HepG2 (cell line): ENCODE data around the gene CPVL. TPM values are rescaled to one million over a fixed set of nuclear protein-coding genes. Genes with fewer than 3 reads are reported as not detected.

Experiments
- BRCA1 ChIP-seq: sonication (generic); formaldehyde crosslinking; IDR thresholded peaks from 2 replicates; pipeline ENCODE4 v1.4.0; 2020; ENCODE audit warnings: missing genetic modification reagents
- CHCHD3 ChIP-seq: sonication (generic); formaldehyde crosslinking; IDR thresholded peaks from 2 replicates; pipeline ENCODE4 v1.8.0; 2022; ENCODE audit warnings: mild to moderate bottlenecking, missing genetic modification reagents, moderate library complexity
- CREBL2 ChIP-seq: sonication (generic); formaldehyde crosslinking; IDR thresholded peaks from 2 replicates; pipeline ENCODE4 v1.8.1; 2023; ENCODE audit warnings: missing genetic modification reagents, mild to moderate bottlenecking, borderline replicate concordance
- DPF2 ChIP-seq: sonication (generic); formaldehyde crosslinking; IDR thresholded peaks from 2 replicates; pipeline ENCODE4 v1.4.0; 2020; ENCODE audit warnings: mild to moderate bottlenecking, low read depth, missing genetic modification reagents, borderline replicate concordance
- HOXA7 ChIP-seq: sonication (generic); formaldehyde crosslinking; IDR thresholded peaks from 2 replicates; pipeline ENCODE4 v1.8.1; 2022; ENCODE audit warnings: mild to moderate bottlenecking, missing genetic modification reagents, moderate library complexity
- KLF13 ChIP-seq: sonication (generic); formaldehyde crosslinking; IDR thresholded peaks from 2 replicates; pipeline ENCODE4 v1.4.0; 2020; ENCODE audit warnings: mild to moderate bottlenecking, missing genetic modification reagents
- MEIS2 ChIP-seq: sonication (generic); formaldehyde crosslinking; IDR thresholded peaks from 2 replicates; pipeline ENCODE4 v1.9.0; 2021; ENCODE audit warnings: mild to moderate bottlenecking, missing genetic modification reagents
- NR2F2 ChIP-seq: IDR thresholded peaks from 2 replicates; pipeline ENCODE4 v1.6.1; 2012; ENCODE audit warnings: low read depth, inconsistent platforms, borderline replicate concordance
- POLR2A ChIP-seq, 2 experiments: IDR thresholded peaks; 2 replicates each; pipeline ENCODE4 v1.6.1; 2011; ENCODE audit warnings: low read depth in 2 of 2, low read length in 2 of 2, mild to moderate bottlenecking in 1 of 2, moderate library complexity in 1 of 2; ENCODE audit not compliant: insufficient read depth in 1 of 2
- RCOR2 ChIP-seq: IDR thresholded peaks from 2 replicates; pipeline ENCODE4 v1.6.1; 2016; ENCODE audit warnings: missing biosample characterization, missing genetic modification reagents
- SATB2 ChIP-seq: sonication (generic); formaldehyde crosslinking; IDR thresholded peaks from 2 replicates; pipeline ENCODE4 v1.5.0; 2020; ENCODE audit warnings: missing genetic modification reagents
- SIN3A ChIP-seq: IDR thresholded peaks from 2 replicates; pipeline ENCODE4 v1.6.1; 2011; ENCODE audit warnings: low read depth, mild to moderate bottlenecking, control low read depth, low read length, borderline replicate concordance
- TEAD3 ChIP-seq: optimal IDR thresholded peaks from 2 replicates; pipeline ENCODE3; 2016; ENCODE audit warnings: borderline replicate concordance
- ZFP62 ChIP-seq: sonication (generic); formaldehyde crosslinking; IDR thresholded peaks from 2 replicates; pipeline ENCODE4 v1.4.0; 2020; ENCODE audit warnings: missing genetic modification reagents
- ZNF260 ChIP-seq: sonication (generic); formaldehyde crosslinking; IDR thresholded peaks from 2 replicates; pipeline ENCODE4 v1.4.0; 2020; ENCODE audit warnings: missing genetic modification reagents, low read depth, mild to moderate bottlenecking, borderline replicate concordance
- ZNF564 ChIP-seq: sonication (generic); formaldehyde crosslinking; IDR thresholded peaks from 2 replicates; pipeline ENCODE4 v1.8.1; 2023; ENCODE audit warnings: mild to moderate bottlenecking, missing genetic modification reagents
- ZNF605 ChIP-seq: sonication (generic); formaldehyde crosslinking; IDR thresholded peaks from 2 replicates; pipeline ENCODE4 v1.8.0; 2022; ENCODE audit warnings: mild to moderate bottlenecking, missing genetic modification reagents
- ZNF670 ChIP-seq: sonication (generic); formaldehyde crosslinking; IDR thresholded peaks from 2 replicates; pipeline ENCODE4 v1.8.0; 2022; ENCODE audit warnings: mild to moderate bottlenecking, missing genetic modification reagents, borderline replicate concordance
- ZNF710 ChIP-seq: sonication (generic); formaldehyde crosslinking; IDR thresholded peaks from 2 replicates; pipeline ENCODE4 v1.5.0; 2020; ENCODE audit warnings: mild to moderate bottlenecking, missing genetic modification reagents, borderline replicate concordance
- ZNF841 ChIP-seq: sonication (generic); formaldehyde crosslinking; IDR thresholded peaks from 2 replicates; pipeline ENCODE4 v1.8.1; 2023; ENCODE audit warnings: missing genetic modification reagents, borderline replicate concordance
- polyA plus RNA-seq, 8 experiments: library from polyadenylated mRNA; depleted of rRNA in 3 of 8; stranded (reverse) in 7 of 8; unstranded in 1 of 8; fragments of >200 nt; fragmentation: Illumina TruSeq in 4 of 8; extraction: Trizol in 4 of 8; gene quantifications; 2 replicates each; pipeline versions ENCODE4 v1.2.1 to v1.2.3, GENCODE V29; 2011 to 2016; ENCODE audit warnings: low read depth in 4 of 8, missing spikeins in 1 of 8, mixed read lengths in 1 of 8; ENCODE audit not compliant: insufficient read depth in 1 of 8
- total RNA-seq, 5 experiments: library from RNA; depleted of rRNA; stranded (reverse); fragments of >200 nt; fragmentation: Illumina TruSeq; extraction: Trizol; gene quantifications; 2 replicates each; pipeline ENCODE4 v1.2.3, GENCODE V29; 2016; ENCODE audit warnings: low read depth in 1 of 5
- TF ChIP-seq, protein P1 (sequence below): sonication (generic); formaldehyde crosslinking; conservative IDR thresholded peaks from 2 replicates; pipeline ENCODE4 v1.4.0; 2020; ENCODE audit warnings: missing genetic modification reagents
- TF ChIP-seq, protein P2 (sequence below): sonication (generic); formaldehyde crosslinking; IDR thresholded peaks from 2 replicates; pipeline ENCODE4 v1.5.1; 2020; ENCODE audit warnings: missing genetic modification reagents, mild to moderate bottlenecking, borderline replicate concordance
- TF ChIP-seq, protein P3 (sequence below): sonication (generic); formaldehyde crosslinking; IDR thresholded peaks from 2 replicates; pipeline ENCODE4 v1.4.0; 2020; ENCODE audit warnings: low read depth, mild to moderate bottlenecking, missing genetic modification reagents

Gene CPVL
- total and polyA plus RNA-seq, 2 of the 13 experiments (the other 11 are each of a cell fraction or from before 2014, with no cell fraction given): 59.2 to 294 TPM

- TF ChIP-seq POLR2A (IDR thresholded peaks at IDR 0.05; ENCODE audit: insufficient read depth in 1 of 2, low read depth in 2 of 2, low read length in 2 of 2) (no peak), SIN3A (peak; percentile 76; the same call in 1 of the 2 replicates), KLF13 (no peak), ZNF605 (CRISPR knock-in tag) (peak; percentile 20; the same call in 1 of the 2 replicates), MEIS2 (CRISPR knock-in tag) (peak; percentile 88), HOXA7 (CRISPR knock-in tag) (no peak), ZNF670 (CRISPR knock-in tag) (no peak), ZNF564 (no peak), ZFP62 (CRISPR knock-in tag) (no peak), RCOR2 (CRISPR knock-in tag) (peak; percentile 42), ZNF841 (CRISPR knock-in tag) (no peak), CREBL2 (CRISPR knock-in tag) (no peak), ZNF710 (no peak; the same call in 1 of the 2 replicates), CHCHD3 (CRISPR knock-in tag) (no peak), NR2F2 (peak; percentile 65; the same call in 1 of the 2 replicates), TEAD3 (CRISPR knock-in tag) (peak; percentile 25), SATB2 (no peak), DPF2 (CRISPR knock-in tag) (peak; percentile 68; the same call in 1 of the 2 replicates), BRCA1 (CRISPR knock-in tag) (no peak), ZNF260 (CRISPR knock-in tag) (no peak)
- TF ChIP-seq, protein P1, sequence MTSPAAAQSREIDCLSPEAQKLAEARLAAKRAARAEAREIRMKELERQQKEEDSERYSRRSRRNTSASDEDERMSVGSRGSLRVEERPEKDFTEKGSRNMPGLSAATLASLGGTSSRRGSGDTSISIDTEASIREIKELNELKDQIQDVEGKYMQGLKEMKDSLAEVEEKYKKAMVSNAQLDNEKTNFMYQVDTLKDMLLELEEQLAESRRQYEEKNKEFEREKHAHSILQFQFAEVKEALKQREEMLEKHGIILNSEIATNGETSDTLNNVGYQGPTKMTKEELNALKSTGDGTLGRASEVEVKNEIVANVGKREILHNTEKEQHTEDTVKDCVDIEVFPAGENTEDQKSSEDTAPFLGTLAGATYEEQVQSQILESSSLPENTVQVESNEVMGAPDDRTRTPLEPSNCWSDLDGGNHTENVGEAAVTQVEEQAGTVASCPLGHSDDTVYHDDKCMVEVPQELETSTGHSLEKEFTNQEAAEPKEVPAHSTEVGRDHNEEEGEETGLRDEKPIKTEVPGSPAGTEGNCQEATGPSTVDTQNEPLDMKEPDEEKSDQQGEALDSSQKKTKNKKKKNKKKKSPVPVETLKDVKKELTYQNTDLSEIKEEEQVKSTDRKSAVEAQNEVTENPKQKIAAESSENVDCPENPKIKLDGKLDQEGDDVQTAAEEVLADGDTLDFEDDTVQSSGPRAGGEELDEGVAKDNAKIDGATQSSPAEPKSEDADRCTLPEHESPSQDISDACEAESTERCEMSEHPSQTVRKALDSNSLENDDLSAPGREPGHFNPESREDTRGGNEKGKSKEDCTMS (CRISPR knock-in tag): no peak
- TF ChIP-seq, protein P2, sequence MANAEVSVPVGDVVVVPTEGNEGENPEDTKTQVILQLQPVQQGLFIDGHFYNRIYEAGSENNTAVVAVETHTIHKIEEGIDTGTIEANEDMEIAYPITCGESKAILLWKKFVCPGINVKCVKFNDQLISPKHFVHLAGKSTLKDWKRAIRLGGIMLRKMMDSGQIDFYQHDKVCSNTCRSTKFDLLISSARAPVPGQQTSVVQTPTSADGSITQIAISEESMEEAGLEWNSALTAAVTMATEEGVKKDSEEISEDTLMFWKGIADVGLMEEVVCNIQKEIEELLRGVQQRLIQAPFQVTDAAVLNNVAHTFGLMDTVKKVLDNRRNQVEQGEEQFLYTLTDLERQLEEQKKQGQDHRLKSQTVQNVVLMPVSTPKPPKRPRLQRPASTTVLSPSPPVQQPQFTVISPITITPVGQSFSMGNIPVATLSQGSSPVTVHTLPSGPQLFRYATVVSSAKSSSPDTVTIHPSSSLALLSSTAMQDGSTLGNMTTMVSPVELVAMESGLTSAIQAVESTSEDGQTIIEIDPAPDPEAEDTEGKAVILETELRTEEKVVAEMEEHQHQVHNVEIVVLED (CRISPR knock-in tag): no peak; the same call in 1 of the 2 replicates
- TF ChIP-seq, protein P3, sequence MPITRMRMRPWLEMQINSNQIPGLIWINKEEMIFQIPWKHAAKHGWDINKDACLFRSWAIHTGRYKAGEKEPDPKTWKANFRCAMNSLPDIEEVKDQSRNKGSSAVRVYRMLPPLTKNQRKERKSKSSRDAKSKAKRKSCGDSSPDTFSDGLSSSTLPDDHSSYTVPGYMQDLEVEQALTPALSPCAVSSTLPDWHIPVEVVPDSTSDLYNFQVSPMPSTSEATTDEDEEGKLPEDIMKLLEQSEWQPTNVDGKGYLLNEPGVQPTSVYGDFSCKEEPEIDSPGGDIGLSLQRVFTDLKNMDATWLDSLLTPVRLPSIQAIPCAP (CRISPR knock-in tag): no peak
These were observed 44.2 kb upstream of the CPVL start (continued) for GRCh38 chr7:29190349-29191045.
